NCI-H2107 treated with DMSO at 0.1 percent for 48 hours (cell line): ENCODE results near the gene VAPB.

Source experiments
- DNase-seq: peaks from one replicate; lab custom pipeline; 2025; ENCODE audit not compliant: unreplicated experiment; lab: John Stamatoyannopoulos, UW

The VAPB gene

GRCh38 chr20:58458342-58459057 is 69.5 kb downstream of the VAPB start:
- no peak for DNase-seq

- DNase-seq: no peak
Observed at GRCh38 chr20:58459058-58459750, 70.2 kb downstream of the VAPB start.

GRCh38 chr20:58461104-58461503 is 72.1 kb downstream of the VAPB start:
- no peak for DNase-seq

GRCh38 chr20:58461899-58462298 is 72.9 kb downstream of the VAPB start:
- no peak for DNase-seq

- no peak for DNase-seq
Observed at GRCh38 chr20:58463256-58463655, 74.2 kb downstream of the VAPB start.

- DNase-seq: no peak
Observed at GRCh38 chr20:58464838-58465237, 75.8 kb downstream of the VAPB start.

GRCh38 chr20:58466095-58466708 is 77.2 kb downstream of the VAPB start:
- no peak for DNase-seq

GRCh38 chr20:58466729-58467571 is 77.9 kb downstream of the VAPB start:
- DNase-seq: no peak

GRCh38 chr20:58467572-58468527 is 78.8 kb downstream of the VAPB start:
- no peak for DNase-seq

GRCh38 chr20:58469616-58470015 is 80.6 kb downstream of the VAPB start:
- no peak for DNase-seq

- DNase-seq: no peak
Observed at GRCh38 chr20:58470336-58471192, 81.5 kb downstream of the VAPB start.

- DNase-seq: no peak
Observed at GRCh38 chr20:58471193-58472164, 82.5 kb downstream of the VAPB start.

GRCh38 chr20:58472273-58473018 is 83.4 kb downstream of the VAPB start:
- DNase-seq: no peak

- no peak for DNase-seq
Observed at GRCh38 chr20:58473453-58474425, 84.7 kb downstream of the VAPB start.

GRCh38 chr20:58475466-58475865 is 86.4 kb downstream of the VAPB start:
- DNase-seq: no peak

GRCh38 chr20:58478141-58478805 is 89.2 kb downstream of the VAPB start:
- DNase-seq: no peak
